H9 (cell line): ENCODE results near the gene OPRL1. TPM values are rescaled to one million over a fixed set of nuclear protein-coding genes. Genes with fewer than 3 reads are reported as not detected.
"Not testable (repeated sequence)": the region's sequence is repeated elsewhere in the genome, so short reads cannot be mapped to it uniquely, and the experiment has no call there.

Source experiments
- DNase-seq: peaks from one replicate; pipeline ENCODE4 v3.0.0-alpha.2; 2017
- H2AFZ ChIP-seq: one replicate; pipeline ENCODE4 v1.6.1; 2013; ENCODE audit warnings: mild to moderate bottlenecking, low read length, control low read depth, moderate library complexity
- H2AK5ac ChIP-seq: 2 replicates; pipeline ENCODE4 v1.6.1; 2013; ENCODE audit warnings: low read length, control low read depth, mixed read lengths; ENCODE audit not compliant: insufficient read length
- H2BK120ac ChIP-seq: one replicate; pipeline ENCODE4 v1.6.1; 2013; ENCODE audit warnings: low read depth, mild to moderate bottlenecking, low read length, control low read depth, inconsistent platforms; ENCODE audit not compliant: poor library complexity, severe bottlenecking
- H2BK12ac ChIP-seq: 2 replicates; pipeline ENCODE4 v1.6.1; 2013; ENCODE audit warnings: low read length, control low read depth, mixed read lengths, low read depth; ENCODE audit not compliant: insufficient read length
- H2BK15ac ChIP-seq: 2 replicates; pipeline ENCODE4 v1.6.1; 2013; ENCODE audit warnings: low read depth, low read length, control low read depth
- H2BK20ac ChIP-seq: one replicate; pipeline ENCODE4 v1.6.1; 2013; ENCODE audit warnings: low read depth, mild to moderate bottlenecking, low read length, control low read depth, inconsistent platforms; ENCODE audit not compliant: poor library complexity, severe bottlenecking
- H2BK5ac ChIP-seq: 2 replicates; pipeline ENCODE4 v1.6.1; 2013; ENCODE audit warnings: low read length, control low read depth, mixed read lengths; ENCODE audit not compliant: insufficient read length
- H3K14ac ChIP-seq: 2 replicates; pipeline ENCODE4 v1.6.1; 2013; ENCODE audit warnings: low read length, control low read depth; ENCODE audit not compliant: insufficient read depth
- H3K18ac ChIP-seq: 2 replicates; pipeline ENCODE4 v1.6.1; 2013; ENCODE audit warnings: low read depth, mild to moderate bottlenecking, mixed read lengths, low read length, control low read depth; ENCODE audit not compliant: insufficient read length
- H3K23ac ChIP-seq: 2 replicates; pipeline ENCODE4 v1.6.1; 2013; ENCODE audit warnings: low read length, control low read depth, mixed read lengths, low read depth; ENCODE audit not compliant: insufficient read length
- H3K23me2 ChIP-seq: 2 replicates; pipeline ENCODE4 v1.6.1; 2013; ENCODE audit warnings: low read depth, mild to moderate bottlenecking, mixed read lengths, low read length, control low read depth; ENCODE audit not compliant: insufficient read length, poor library complexity, severe bottlenecking
- H3K27ac ChIP-seq: 2 replicates; pipeline ENCODE4 v1.5.1; 2013; ENCODE audit warnings: low read length, control low read depth, mixed read lengths, low read depth; ENCODE audit not compliant: insufficient read length
- H3K27me3 ChIP-seq: 2 replicates; pipeline ENCODE4 v1.6.1; 2013; ENCODE audit warnings: low read length, control low read depth, inconsistent platforms; ENCODE audit not compliant: insufficient read depth
- H3K4ac ChIP-seq: 2 replicates; pipeline ENCODE4 v1.6.1; 2013; ENCODE audit warnings: low read depth, mild to moderate bottlenecking, control low read depth, inconsistent platforms, low read length, moderate library complexity
- H3K4me1 ChIP-seq: 2 replicates; pipeline ENCODE4 v1.6.1; 2013; ENCODE audit warnings: low read length, control low read depth, inconsistent platforms; ENCODE audit not compliant: insufficient read depth
- H3K4me2 ChIP-seq: 2 replicates; pipeline ENCODE4 v1.6.1; 2013; ENCODE audit warnings: low read length, control low read depth, mixed read lengths; ENCODE audit not compliant: insufficient read length, insufficient read depth
- H3K56ac ChIP-seq: 2 replicates; pipeline ENCODE4 v1.6.1; 2013; ENCODE audit warnings: low read depth, mild to moderate bottlenecking, mixed read lengths, low read length, control low read depth; ENCODE audit not compliant: insufficient read length
- H3K79me1 ChIP-seq: 2 replicates; pipeline ENCODE4 v1.6.1; 2013; ENCODE audit warnings: low read depth, mild to moderate bottlenecking, moderate library complexity, low read length, control low read depth, inconsistent platforms; ENCODE audit not compliant: insufficient read depth, poor library complexity, severe bottlenecking
- H3K79me2 ChIP-seq: 2 replicates; pipeline ENCODE4 v1.6.1; 2013; ENCODE audit warnings: low read length, control low read depth, inconsistent platforms; ENCODE audit not compliant: insufficient read depth
- H3K9ac ChIP-seq: 2 replicates; pipeline ENCODE4 v1.6.1; 2013; ENCODE audit warnings: low read length, control low read depth, mixed read lengths; ENCODE audit not compliant: insufficient read length; ENCODE audit errors: extremely low read depth
- H3K9me3 ChIP-seq: one replicate; pipeline ENCODE4 v1.6.1; 2013; ENCODE audit warnings: low read depth, low read length, inconsistent platforms; ENCODE audit not compliant: control insufficient read depth
- H3T11ph ChIP-seq: one replicate; pipeline ENCODE4 v1.6.1; 2013; ENCODE audit warnings: mild to moderate bottlenecking, low read length, control low read depth, inconsistent platforms
- H4K20me1 ChIP-seq: one replicate; pipeline ENCODE4 v1.6.1; 2013; ENCODE audit not compliant: control insufficient read depth, insufficient read length, insufficient read depth
- H4K5ac ChIP-seq: 2 replicates; pipeline ENCODE4 v1.6.1; 2013; ENCODE audit warnings: low read depth, mild to moderate bottlenecking, mixed read lengths, low read length, control low read depth; ENCODE audit not compliant: insufficient read length
- H4K8ac ChIP-seq: replicated peaks from 2 replicates; pipeline ENCODE4 v1.6.1; 2013; ENCODE audit warnings: low read length, control low read depth, mixed read lengths, low read depth; ENCODE audit not compliant: insufficient read length
- H4K91ac ChIP-seq: 2 replicates; pipeline ENCODE4 v1.6.1; 2013; ENCODE audit warnings: low read depth, mild to moderate bottlenecking, moderate library complexity, mixed read lengths, low read length, control low read depth; ENCODE audit not compliant: insufficient read length
- H3K27ac Mint-ChIP-seq, 3 experiments: 2 replicates in 2 of 3; 3 replicates in 1 of 3; pipeline ENCODE4 v1.8.0; 2020 to 2021; ENCODE audit warnings: mixed read lengths in 3 of 3, mild to moderate bottlenecking in 1 of 3, moderate library complexity in 1 of 3
- H3K27me3 Mint-ChIP-seq: 2 replicates; pipeline ENCODE4 v1.8.0; 2021; ENCODE audit warnings: low read depth, mild to moderate bottlenecking, moderate library complexity, mixed read lengths
- H3K36me3 Mint-ChIP-seq, 3 experiments: 2 replicates in 2 of 3; 3 replicates in 1 of 3; pipeline ENCODE4 v1.8.0; 2020 to 2021; ENCODE audit warnings: low read depth in 3 of 3, mixed read lengths in 3 of 3; ENCODE audit not compliant: insufficient read depth in 1 of 3
- H3K4me1 Mint-ChIP-seq, 2 experiments: 2 replicates each; pipeline ENCODE4 v1.8.0; 2020; ENCODE audit warnings: mixed read lengths in 2 of 2
- H3K4me3 Mint-ChIP-seq, 2 experiments: 2 replicates in 1 of 2; 3 replicates in 1 of 2; pipeline ENCODE4 v1.8.0; 2020 to 2021; ENCODE audit warnings: mild to moderate bottlenecking in 2 of 2, mixed read lengths in 2 of 2, moderate library complexity in 1 of 2
- H3K9me3 Mint-ChIP-seq, 2 experiments: 2 replicates in 1 of 2; 3 replicates in 1 of 2; pipeline ENCODE4 v1.8.0; 2020; ENCODE audit warnings: mild to moderate bottlenecking in 2 of 2, mixed read lengths in 2 of 2, moderate library complexity in 1 of 2
- WGBS: extraction: QIAGEN DNeasy Blood & Tissue Kit; methylation state at CpG from one replicate; pipeline ENCODE4 v1.1.7; 2013; ENCODE audit warnings: missing lambda C conversion rate, low lambda C conversion rate, mixed read lengths; ENCODE audit not compliant: insufficient read length; ENCODE audit errors: extremely low coverage; 5-methylcytosine and 5-hydroxymethylcytosine counted together
- total RNA-seq: library from RNA; stranded (reverse); gene quantifications from 2 replicates; pipeline ENCODE4 v1.2.1, GENCODE V29; 2021
- TF ChIP-seq, protein P1 (sequence below): fragments of 200-600 bp; sonication (generic); conservative IDR thresholded peaks from 3 replicates; pipeline ENCODE4 v1.8.0; 2021; ENCODE audit warnings: antibody characterized with exemption, mild to moderate bottlenecking

Gene OPRL1
- total RNA-seq, 1 experiment from 2014 or later, result 0.90 TPM

- no peaks in the 10 kb centered on the region for H3K79me2 ChIP-seq
- no peaks in the 10 kb centered on the region for H3K23me2 ChIP-seq
- H2BK15ac ChIP-seq, result no peak overlapping the region
- H3K4me2 ChIP-seq, result no peak overlapping the region
- no peak for DNase-seq
- no peak overlapping the region for H2BK12ac ChIP-seq
- no CpG with 5 or more reads among the region's 12 CpGs for WGBS
- no peak overlapping the region for H4K5ac ChIP-seq
- no peaks in the 10 kb centered on the region; the same call in 1 of the 2 replicates for H3K27me3 ChIP-seq
- H3K36me3 Mint-ChIP-seq, result peaks cover 0 to 1% (median 0%) of the 10 kb centered on the region in 3 experiments; a peak in 1 of 7 replicates
- no peak overlapping the region for H3T11ph ChIP-seq
- no peak overlapping the region for H3K4me3 Mint-ChIP-seq
- no peak overlapping the region for H2BK20ac ChIP-seq
- H4K91ac ChIP-seq, result no peak overlapping the region
- no peak overlapping the region for H3K23ac ChIP-seq
- no peak overlapping the region for H4K8ac ChIP-seq
- no peak overlapping the region for H2AK5ac ChIP-seq
- no peak overlapping the region for H2BK5ac ChIP-seq
- TF ChIP-seq, protein P1, sequence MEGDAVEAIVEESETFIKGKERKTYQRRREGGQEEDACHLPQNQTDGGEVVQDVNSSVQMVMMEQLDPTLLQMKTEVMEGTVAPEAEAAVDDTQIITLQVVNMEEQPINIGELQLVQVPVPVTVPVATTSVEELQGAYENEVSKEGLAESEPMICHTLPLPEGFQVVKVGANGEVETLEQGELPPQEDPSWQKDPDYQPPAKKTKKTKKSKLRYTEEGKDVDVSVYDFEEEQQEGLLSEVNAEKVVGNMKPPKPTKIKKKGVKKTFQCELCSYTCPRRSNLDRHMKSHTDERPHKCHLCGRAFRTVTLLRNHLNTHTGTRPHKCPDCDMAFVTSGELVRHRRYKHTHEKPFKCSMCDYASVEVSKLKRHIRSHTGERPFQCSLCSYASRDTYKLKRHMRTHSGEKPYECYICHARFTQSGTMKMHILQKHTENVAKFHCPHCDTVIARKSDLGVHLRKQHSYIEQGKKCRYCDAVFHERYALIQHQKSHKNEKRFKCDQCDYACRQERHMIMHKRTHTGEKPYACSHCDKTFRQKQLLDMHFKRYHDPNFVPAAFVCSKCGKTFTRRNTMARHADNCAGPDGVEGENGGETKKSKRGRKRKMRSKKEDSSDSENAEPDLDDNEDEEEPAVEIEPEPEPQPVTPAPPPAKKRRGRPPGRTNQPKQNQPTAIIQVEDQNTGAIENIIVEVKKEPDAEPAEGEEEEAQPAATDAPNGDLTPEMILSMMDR, result no peak
- H3K4ac ChIP-seq, result no peak overlapping the region
- H3K18ac ChIP-seq, result no peak overlapping the region
- H4K20me1 ChIP-seq, result no peaks in the 10 kb centered on the region
- H3K27me3 Mint-ChIP-seq, result peaks cover 38% of the 10 kb centered on the region
- H2AFZ ChIP-seq, result no peak overlapping the region
- H3K4me1 Mint-ChIP-seq, result peaks cover 4 to 5% of the 10 kb centered on the region in 2 experiments; a peak in 3 of 4 replicates
- H3K27ac ChIP-seq, result no peak overlapping the region
- no peak overlapping the region; a peak in 1 of 7 replicates for H3K27ac Mint-ChIP-seq
- H3K9ac ChIP-seq, result no peak overlapping the region
- H3K9me3 Mint-ChIP-seq, result peaks cover 3 to 4% of the 10 kb centered on the region in 2 experiments; a peak in 4 of 5 replicates
- H2BK120ac ChIP-seq, result no peak overlapping the region
- no peak overlapping the region for H3K14ac ChIP-seq
- no peaks in the 10 kb centered on the region for H3K79me1 ChIP-seq
- no peaks in the 10 kb centered on the region for H3K4me1 ChIP-seq
- H3K9me3 ChIP-seq, result no peaks in the 10 kb centered on the region
- H3K56ac ChIP-seq, result no peak overlapping the region
Observed at GRCh38 chr20:64121586-64121985, 41.7 kb downstream of the OPRL1 start.

- H3K23me2 ChIP-seq, H4K20me1 ChIP-seq, H3K18ac ChIP-seq, H4K91ac ChIP-seq, H3T11ph ChIP-seq, H3K9me3 Mint-ChIP-seq, H3K4me3 Mint-ChIP-seq, H3K9ac ChIP-seq, H2BK120ac ChIP-seq, H2AK5ac ChIP-seq, H3K4me1 Mint-ChIP-seq, H3K9me3 ChIP-seq, H3K4ac ChIP-seq, H2BK5ac ChIP-seq, H2BK20ac ChIP-seq, H2AFZ ChIP-seq, H3K4me1 ChIP-seq, H3K79me1 ChIP-seq, H4K8ac ChIP-seq, H2BK12ac ChIP-seq, H3K27me3 ChIP-seq, H3K36me3 Mint-ChIP-seq, H4K5ac ChIP-seq, H3K27ac ChIP-seq, H2BK15ac ChIP-seq, H3K27ac Mint-ChIP-seq, DNase-seq, H3K23ac ChIP-seq, H3K79me2 ChIP-seq, H3K56ac ChIP-seq, H3K4me2 ChIP-seq, H3K14ac ChIP-seq: not testable (repeated sequence)
- peaks cover 40% of the 10 kb centered on the region for H3K27me3 Mint-ChIP-seq
- WGBS, result no CpG with 5 or more reads among the region's 11 CpGs
Observed at GRCh38 chr20:64122927-64123326, 43.0 kb downstream of the OPRL1 start.
